AG09319 (cell line): Measurements from ENCODE around the gene SELL.
"Not testable (repeated sequence)": the region's sequence is repeated elsewhere in the genome, so short reads cannot be mapped to it uniquely, and the experiment has no call there.

ENCODE experiments used
- DNase-seq: peaks from one replicate; pipeline ENCODE4 v3.0.0-alpha.2; 2010; ENCODE audit warnings: low read depth; ENCODE audit errors: extremely low read depth
- TF ChIP-seq, protein P1 (sequence below): IDR thresholded peaks from 2 replicates; pipeline ENCODE4 v1.5.1; 2011; ENCODE audit warnings: low read depth, mild to moderate bottlenecking, inconsistent platforms, low read length, moderate library complexity

Gene SELL

GRCh38 chr1:169725930-169726329 lies 14.5 kb upstream of the SELL start:
- TF ChIP-seq, protein P1, sequence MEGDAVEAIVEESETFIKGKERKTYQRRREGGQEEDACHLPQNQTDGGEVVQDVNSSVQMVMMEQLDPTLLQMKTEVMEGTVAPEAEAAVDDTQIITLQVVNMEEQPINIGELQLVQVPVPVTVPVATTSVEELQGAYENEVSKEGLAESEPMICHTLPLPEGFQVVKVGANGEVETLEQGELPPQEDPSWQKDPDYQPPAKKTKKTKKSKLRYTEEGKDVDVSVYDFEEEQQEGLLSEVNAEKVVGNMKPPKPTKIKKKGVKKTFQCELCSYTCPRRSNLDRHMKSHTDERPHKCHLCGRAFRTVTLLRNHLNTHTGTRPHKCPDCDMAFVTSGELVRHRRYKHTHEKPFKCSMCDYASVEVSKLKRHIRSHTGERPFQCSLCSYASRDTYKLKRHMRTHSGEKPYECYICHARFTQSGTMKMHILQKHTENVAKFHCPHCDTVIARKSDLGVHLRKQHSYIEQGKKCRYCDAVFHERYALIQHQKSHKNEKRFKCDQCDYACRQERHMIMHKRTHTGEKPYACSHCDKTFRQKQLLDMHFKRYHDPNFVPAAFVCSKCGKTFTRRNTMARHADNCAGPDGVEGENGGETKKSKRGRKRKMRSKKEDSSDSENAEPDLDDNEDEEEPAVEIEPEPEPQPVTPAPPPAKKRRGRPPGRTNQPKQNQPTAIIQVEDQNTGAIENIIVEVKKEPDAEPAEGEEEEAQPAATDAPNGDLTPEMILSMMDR, result no peak
- no peak for DNase-seq

DNA sequence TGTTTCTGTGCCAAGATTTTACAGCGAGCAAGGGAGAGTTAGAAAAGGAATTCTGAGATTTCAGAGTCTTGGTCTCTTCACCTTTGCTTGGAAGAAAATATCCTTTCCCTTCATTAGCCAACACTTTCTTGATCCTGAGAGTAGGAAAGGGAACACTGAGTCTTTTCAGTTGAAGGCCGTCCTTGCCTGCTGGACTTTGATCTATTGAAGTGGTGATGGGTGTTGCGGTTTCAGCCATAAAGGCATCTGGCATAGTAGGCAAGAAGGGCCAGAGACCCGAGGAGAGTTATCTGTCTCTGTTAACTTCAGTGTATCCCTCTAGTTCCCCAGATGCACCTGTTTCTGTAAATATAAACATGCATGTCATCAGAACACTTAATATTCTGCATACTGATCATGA lies 12.7 kb upstream of the SELL start:
- no peak for DNase-seq
- TF ChIP-seq, protein P1, result no peak

GRCh38 chr1:169723763-169724162 lies 12.3 kb upstream of the SELL start:
- no peak for DNase-seq
- TF ChIP-seq, protein P1, result no peak

DNA sequence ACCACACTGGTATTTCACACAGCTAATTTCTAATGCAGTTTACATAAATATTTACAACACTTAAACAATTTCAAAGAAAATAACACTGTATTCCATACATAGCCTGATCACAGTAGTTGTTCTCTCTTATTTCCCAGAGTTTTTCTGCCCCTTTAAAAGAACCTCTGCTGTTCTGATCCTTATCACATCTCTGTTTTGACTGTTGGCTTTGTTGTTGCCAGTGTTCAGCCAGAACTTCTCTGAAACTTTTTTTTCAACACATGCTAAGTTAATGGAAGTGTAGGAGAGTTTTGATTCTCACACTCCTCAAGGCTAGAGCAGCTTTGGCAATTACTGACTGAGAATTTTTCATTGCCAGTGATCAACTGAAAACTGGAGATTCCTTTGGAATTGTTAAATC lies 11.4 kb upstream of the SELL start:
- DNase-seq, result no peak

DNA sequence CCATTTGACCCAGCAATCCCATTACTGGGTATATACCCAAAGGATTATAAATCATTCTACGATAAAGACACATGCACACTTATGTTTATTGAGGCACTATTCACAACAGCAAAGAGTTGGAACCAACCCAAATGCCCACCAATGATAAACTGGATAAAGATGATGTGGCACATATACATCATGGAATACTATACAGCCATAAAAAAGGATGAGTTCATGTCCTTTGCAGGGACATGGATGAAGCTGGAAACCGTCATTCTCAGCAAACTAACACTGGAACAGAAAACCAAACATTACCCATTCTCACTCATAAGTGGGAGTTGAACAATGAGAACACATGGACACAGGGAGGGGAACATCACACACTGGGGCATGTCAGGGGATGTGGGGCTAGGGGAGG lies 3.7 kb upstream of the SELL start:
- not testable (repeated sequence) for DNase-seq

More for the DNA sequence above, 11.4 kb upstream of the SELL start:
- TF ChIP-seq, protein P1, result no peak

DNA sequence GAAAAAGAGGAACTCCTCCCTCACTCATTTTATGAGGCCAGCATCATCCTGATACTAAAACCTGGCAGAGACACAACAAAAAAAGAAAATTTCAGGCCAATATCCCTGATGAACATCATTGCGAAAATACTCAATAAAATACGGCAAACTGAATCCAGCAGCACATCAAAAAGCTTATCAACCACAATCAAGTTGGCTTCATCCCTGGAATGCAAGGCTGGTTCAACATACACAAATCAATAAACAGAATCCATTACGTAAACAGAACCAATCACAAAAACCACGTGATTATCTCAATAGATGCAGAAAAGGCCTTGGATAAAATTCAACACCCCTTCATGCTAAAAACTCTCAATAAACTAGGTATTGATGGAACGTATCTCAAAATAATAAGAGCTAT lies 1.7 kb upstream of the SELL start:
- DNase-seq, result not testable (repeated sequence)

GRCh38 chr1:169712309-169712631 lies 850 bp upstream of the SELL start:
- TF ChIP-seq, protein P1, result no peak
- DNase-seq, result no peak

GRCh38 chr1:169708647-169709046 lies 2.8 kb downstream of the SELL start:
- DNase-seq, result no peak
- TF ChIP-seq, protein P1, result no peak
